Pancreas (tissue), 10 donors: ENCODE measurements around the gene DGCR8. TPM values are rescaled to one million over a fixed set of nuclear protein-coding genes. Genes with fewer than 3 reads are reported as not detected.

Experiments
- ATAC-seq, 4 donors: fragments of 200-7000 bp; cut with Tn5 transposase; one replicate each; pipeline versions ENCODE4 v1.8.0 to v1.9.1; 2020; ENCODE audit warnings: mild to moderate bottlenecking in 4 of 4, moderate library complexity in 4 of 4
- DNase-seq, 6 donors: peaks; one replicate each; pipeline ENCODE4 v3.0.0-alpha.2; 2020
- FAIRE-seq: peaks from 2 replicates; lab custom pipeline; 2012; peaks lifted over from hg19 to GRCh38; lab: Jason Lieb, UNC
- H3K27ac ChIP-seq, 4 donors: fragments of 200-600 bp; sonication (generic); 1 replicate in 3 of 4; 2 replicates in 1 of 4; pipeline versions ENCODE4 v1.5.0 to v1.8.0; 2020
- H3K27me3 ChIP-seq, 4 donors: fragments of 200-600 bp; one replicate each; pipeline ENCODE4 v1.8.0; 2021
- H3K36me3 ChIP-seq, 3 donors: fragments of 200-600 bp; sonication (generic) in 1 of 3; one replicate each; pipeline versions ENCODE4 v1.5.0 to v1.8.0; 2020 to 2021
- H3K4me1 ChIP-seq, 3 donors: fragments of 200-600 bp; one replicate each; pipeline ENCODE4 v1.8.0; 2021
- H3K4me3 ChIP-seq, 4 donors: fragments of 200-600 bp; sonication (generic) in 2 of 4; one replicate each; pipeline versions ENCODE4 v1.5.0 to v1.8.0; 2020 to 2021
- H3K9me3 ChIP-seq, 4 donors: fragments of 200-600 bp; one replicate each; pipeline ENCODE4 v1.8.0; 2021
- CTCF ChIP-seq, 4 donors: fragments of 200-600 bp; sonication (generic) in 3 of 4; IDR thresholded peaks; one replicate each; pipeline versions ENCODE4 v1.5.0 to v1.8.0; 2021; ENCODE audit warnings: antibody characterized with exemption in 4 of 4
- WGBS, 2 donors: extraction: QIAGEN DNeasy Blood & Tissue Kit; methylation state at CpG; one replicate each; pipeline ENCODE4 v1.1.7; 2013; 5-methylcytosine and 5-hydroxymethylcytosine counted together
- intact Hi-C, 3 donors: fragments of 100-400 bp; cut with DNase I; formaldehyde crosslinking; loops; one replicate each; pipeline versions ENCODE4 v1.11.1 to v1.14.2; 2022
- polyA plus RNA-seq, 2 donors: library from polyadenylated mRNA; stranded (reverse); fragments of 200-250 nt; gene quantifications; one replicate each; pipeline ENCODE4 v1.2.3, GENCODE V29; 2013
- total RNA-seq, 6 donors: library from RNA; stranded (reverse); fragmentation: NEBNext Ultra II Directional in 4 of 6; extraction: Animal tissue kit (Norgen Biotek cat#: 25700) in 4 of 6; gene quantifications; one replicate each; pipeline versions ENCODE4 v1.2.1 to v1.2.4, GENCODE V29; 2021 to 2023
- donor health status: healthy with polysubstance abuse.
- donor health status: DM: no; HTN: no; CAD: no; lungs with moderate emphysema.
- donor health status: DM: no; HTN: no; CAD: no.
- donor health status: control.
- donor health status: control.
- donor health status: Bipolar disorder and iron deficiency.
- donor health status: DM: yes; HTN: yes; CAD: no.
- donor health status: DM: no; HTN: no; CAD: no.
- donor health status: DM: no; HTN: no; CAD: no.
- donor health status: DM: yes; HTN: yes; CAD: no.

The DGCR8 gene
- total and polyA plus RNA-seq, 8 donors = 14.9 to 31.9 (median 18.9) TPM

- no peak overlapping the region for H3K27ac ChIP-seq
- 93% methylated on average over 18 of the region's 18 CpGs for WGBS, 2 donors
- no peak for ATAC-seq
Observed at GRCh38 chr22:20062043-20062765, 17.8 kb upstream of the DGCR8 start.

GRCh38 chr22:20062766-20063083 is 17.3 kb upstream of the DGCR8 start:
- WGBS, 2 donors = 86 to 94% methylated on average over 11 of the region's 11 CpGs
- no peaks in the 10 kb centered on the region for H3K36me3 ChIP-seq
- intact Hi-C loops = no loop called here

More at GRCh38 chr22:20062043-20062765, 17.8 kb upstream of the DGCR8 start:
- H3K27me3 ChIP-seq = no peaks in the 10 kb centered on the region
- H3K9me3 ChIP-seq = no peaks in the 10 kb centered on the region
- H3K4me3 ChIP-seq = no peak overlapping the region
- intact Hi-C loops = no loop called here
- no peak for FAIRE-seq
- DNase-seq = peak in 1 of 6 donors; percentile 70
- no peak for TF ChIP-seq CTCF (IDR thresholded peaks at IDR 0.05)
- H3K4me1 ChIP-seq = no peaks in the 10 kb centered on the region
- H3K36me3 ChIP-seq = no peaks in the 10 kb centered on the region

GRCh38 chr22:20063271-20064139 is 16.5 kb upstream of the DGCR8 start:
- Histone ChIP-seq H3K4me3 (no peak overlapping the region), H3K9me3 (no peaks in the 10 kb centered on the region), H3K27ac (no peak overlapping the region), H3K4me1 (no peaks in the 10 kb centered on the region), H3K36me3 (no peaks in the 10 kb centered on the region), H3K27me3 (no peaks in the 10 kb centered on the region)
- TF ChIP-seq CTCF (IDR thresholded peaks at IDR 0.05) = no peak
- no peak for FAIRE-seq
- WGBS, 2 donors = 93 to 95% methylated on average over 26 to 27 of the region's 27 CpGs
- intact Hi-C loops = no loop called here
- peak in 2 of 4 donors; percentile 6 to 15 for ATAC-seq
- peak in 1 of 6 donors; percentile 54 for DNase-seq

More at GRCh38 chr22:20062766-20063083, 17.3 kb upstream of the DGCR8 start:
- no peak for ATAC-seq
- no peaks in the 10 kb centered on the region for H3K27me3 ChIP-seq
- DNase-seq = no peak
- no peaks in the 10 kb centered on the region for H3K4me1 ChIP-seq
- H3K4me3 ChIP-seq = no peak overlapping the region
- no peak for FAIRE-seq
- no peak overlapping the region for H3K27ac ChIP-seq
- no peak for TF ChIP-seq CTCF (IDR thresholded peaks at IDR 0.05)
- no peaks in the 10 kb centered on the region for H3K9me3 ChIP-seq

GRCh38 chr22:20064140-20064480 is 15.9 kb upstream of the DGCR8 start:
- Histone ChIP-seq H3K9me3 (no peaks in the 10 kb centered on the region), H3K4me3 (no peak overlapping the region), H3K4me1 (no peaks in the 10 kb centered on the region), H3K36me3 (no peaks in the 10 kb centered on the region), H3K27ac (no peak overlapping the region), H3K27me3 (no peaks in the 10 kb centered on the region)
- no peak for TF ChIP-seq CTCF (IDR thresholded peaks at IDR 0.05)
- no peak for ATAC-seq
- FAIRE-seq = no peak
- peak in 1 of 6 donors; percentile 55 for DNase-seq
- intact Hi-C loops = no loop called here
- 92 to 97% methylated on average over 2 to 3 of the region's 3 CpGs for WGBS, 2 donors
